ENCODE measurements around the gene CCNG2.
A peak's percentile ranks its signal among the peaks of the same experiment; 100 is the strongest.

Gene CCNG2

DNA sequence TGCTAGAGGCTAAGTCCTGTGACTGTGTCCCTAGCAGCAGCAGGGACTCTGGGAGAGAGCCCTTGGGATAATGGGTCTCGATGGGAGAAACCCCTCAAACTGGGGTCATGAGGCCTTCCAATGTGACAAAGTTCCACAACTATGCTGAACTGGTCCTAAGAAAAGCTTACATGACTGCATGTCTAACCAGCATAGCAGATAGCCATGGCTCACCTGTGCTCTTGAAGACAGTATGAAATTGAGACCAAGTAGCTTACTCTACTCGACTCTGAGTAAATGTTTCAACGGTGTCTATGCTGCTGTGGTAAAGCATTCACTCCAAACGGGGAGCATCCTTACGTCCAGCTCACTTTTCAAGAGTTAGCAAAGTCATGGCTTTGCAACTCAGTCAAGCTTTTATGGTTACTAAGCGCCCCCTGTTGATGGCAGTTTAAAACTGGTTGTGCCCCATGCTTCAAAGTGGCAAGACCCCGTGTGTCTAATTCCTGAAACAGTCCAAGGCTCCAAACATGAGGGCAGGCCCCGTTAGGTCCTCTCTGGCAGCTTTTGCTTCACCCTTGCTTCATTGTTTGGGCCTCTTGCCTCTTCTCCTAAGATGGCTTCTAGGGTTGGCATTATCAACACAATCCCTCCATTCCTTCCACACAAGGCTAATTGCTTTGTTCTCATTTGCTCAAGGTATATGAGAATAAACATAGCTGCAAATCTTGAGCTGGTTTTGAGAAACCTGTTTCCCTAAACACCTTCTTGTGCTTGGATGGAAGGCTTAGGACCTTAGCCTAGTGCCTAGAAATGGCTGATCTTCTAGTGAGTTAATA is 46.6 kb downstream of the CCNG2 start:
- no peak for TF ChIP-seq ZFP30 (CRISPR knock-in tag; IDR thresholded peaks at IDR 0.05)
- no peak for TF ChIP-seq ZFP3 (CRISPR knock-in tag; IDR thresholded peaks at IDR 0.05)
- TF ChIP-seq ZC3H10 (CRISPR knock-in tag; IDR thresholded peaks at IDR 0.05) = no peak
- TF ChIP-seq TCF4 (CRISPR knock-in tag; IDR thresholded peaks at IDR 0.05; ENCODE audit: borderline replicate concordance) = no peak
- TF ChIP-seq, protein P1, sequence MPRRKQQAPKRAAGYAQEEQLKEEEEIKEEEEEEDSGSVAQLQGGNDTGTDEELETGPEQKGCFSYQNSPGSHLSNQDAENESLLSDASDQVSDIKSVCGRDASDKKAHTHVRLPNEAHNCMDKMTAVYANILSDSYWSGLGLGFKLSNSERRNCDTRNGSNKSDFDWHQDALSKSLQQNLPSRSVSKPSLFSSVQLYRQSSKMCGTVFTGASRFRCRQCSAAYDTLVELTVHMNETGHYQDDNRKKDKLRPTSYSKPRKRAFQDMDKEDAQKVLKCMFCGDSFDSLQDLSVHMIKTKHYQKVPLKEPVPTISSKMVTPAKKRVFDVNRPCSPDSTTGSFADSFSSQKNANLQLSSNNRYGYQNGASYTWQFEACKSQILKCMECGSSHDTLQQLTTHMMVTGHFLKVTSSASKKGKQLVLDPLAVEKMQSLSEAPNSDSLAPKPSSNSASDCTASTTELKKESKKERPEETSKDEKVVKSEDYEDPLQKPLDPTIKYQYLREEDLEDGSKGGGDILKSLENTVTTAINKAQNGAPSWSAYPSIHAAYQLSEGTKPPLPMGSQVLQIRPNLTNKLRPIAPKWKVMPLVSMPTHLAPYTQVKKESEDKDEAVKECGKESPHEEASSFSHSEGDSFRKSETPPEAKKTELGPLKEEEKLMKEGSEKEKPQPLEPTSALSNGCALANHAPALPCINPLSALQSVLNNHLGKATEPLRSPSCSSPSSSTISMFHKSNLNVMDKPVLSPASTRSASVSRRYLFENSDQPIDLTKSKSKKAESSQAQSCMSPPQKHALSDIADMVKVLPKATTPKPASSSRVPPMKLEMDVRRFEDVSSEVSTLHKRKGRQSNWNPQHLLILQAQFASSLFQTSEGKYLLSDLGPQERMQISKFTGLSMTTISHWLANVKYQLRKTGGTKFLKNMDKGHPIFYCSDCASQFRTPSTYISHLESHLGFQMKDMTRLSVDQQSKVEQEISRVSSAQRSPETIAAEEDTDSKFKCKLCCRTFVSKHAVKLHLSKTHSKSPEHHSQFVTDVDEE (CRISPR knock-in tag; IDR thresholded peaks at IDR 0.05) = no peak
- TF ChIP-seq ARNTL (CRISPR knock-in tag; IDR thresholded peaks at IDR 0.05; ENCODE audit: borderline replicate concordance, low read depth) = no peak
- TF ChIP-seq, protein P2, sequence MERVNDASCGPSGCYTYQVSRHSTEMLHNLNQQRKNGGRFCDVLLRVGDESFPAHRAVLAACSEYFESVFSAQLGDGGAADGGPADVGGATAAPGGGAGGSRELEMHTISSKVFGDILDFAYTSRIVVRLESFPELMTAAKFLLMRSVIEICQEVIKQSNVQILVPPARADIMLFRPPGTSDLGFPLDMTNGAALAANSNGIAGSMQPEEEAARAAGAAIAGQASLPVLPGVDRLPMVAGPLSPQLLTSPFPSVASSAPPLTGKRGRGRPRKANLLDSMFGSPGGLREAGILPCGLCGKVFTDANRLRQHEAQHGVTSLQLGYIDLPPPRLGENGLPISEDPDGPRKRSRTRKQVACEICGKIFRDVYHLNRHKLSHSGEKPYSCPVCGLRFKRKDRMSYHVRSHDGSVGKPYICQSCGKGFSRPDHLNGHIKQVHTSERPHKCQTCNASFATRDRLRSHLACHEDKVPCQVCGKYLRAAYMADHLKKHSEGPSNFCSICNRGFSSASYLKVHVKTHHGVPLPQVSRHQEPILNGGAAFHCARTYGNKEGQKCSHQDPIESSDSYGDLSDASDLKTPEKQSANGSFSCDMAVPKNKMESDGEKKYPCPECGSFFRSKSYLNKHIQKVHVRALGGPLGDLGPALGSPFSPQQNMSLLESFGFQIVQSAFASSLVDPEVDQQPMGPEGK (CRISPR knock-in tag; IDR thresholded peaks at IDR 0.05; ENCODE audit: borderline replicate concordance) = no peak
- TF ChIP-seq GLIS3 (CRISPR knock-in tag; IDR thresholded peaks at IDR 0.05) = no peak
- TF ChIP-seq ZNF8 (CRISPR knock-in tag; IDR thresholded peaks at IDR 0.05) = no peak
- no peak for TF ChIP-seq BACH2 (CRISPR knock-in tag; IDR thresholded peaks at IDR 0.05; ENCODE audit: borderline replicate concordance)
- TF ChIP-seq, protein P3, sequence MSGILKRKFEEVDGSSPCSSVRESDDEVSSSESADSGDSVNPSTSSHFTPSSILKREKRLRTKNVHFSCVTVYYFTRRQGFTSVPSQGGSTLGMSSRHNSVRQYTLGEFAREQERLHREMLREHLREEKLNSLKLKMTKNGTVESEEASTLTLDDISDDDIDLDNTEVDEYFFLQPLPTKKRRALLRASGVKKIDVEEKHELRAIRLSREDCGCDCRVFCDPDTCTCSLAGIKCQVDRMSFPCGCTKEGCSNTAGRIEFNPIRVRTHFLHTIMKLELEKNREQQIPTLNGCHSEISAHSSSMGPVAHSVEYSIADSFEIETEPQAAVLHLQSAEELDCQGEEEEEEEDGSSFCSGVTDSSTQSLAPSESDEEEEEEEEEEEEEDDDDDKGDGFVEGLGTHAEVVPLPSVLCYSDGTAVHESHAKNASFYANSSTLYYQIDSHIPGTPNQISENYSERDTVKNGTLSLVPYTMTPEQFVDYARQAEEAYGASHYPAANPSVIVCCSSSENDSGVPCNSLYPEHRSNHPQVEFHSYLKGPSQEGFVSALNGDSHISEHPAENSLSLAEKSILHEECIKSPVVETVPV (CRISPR knock-in tag; IDR thresholded peaks at IDR 0.05) = no peak
- no peak for TF ChIP-seq ESRRG (CRISPR knock-in tag; IDR thresholded peaks at IDR 0.05)
- peak; percentile 95 for ATAC-seq

DNA sequence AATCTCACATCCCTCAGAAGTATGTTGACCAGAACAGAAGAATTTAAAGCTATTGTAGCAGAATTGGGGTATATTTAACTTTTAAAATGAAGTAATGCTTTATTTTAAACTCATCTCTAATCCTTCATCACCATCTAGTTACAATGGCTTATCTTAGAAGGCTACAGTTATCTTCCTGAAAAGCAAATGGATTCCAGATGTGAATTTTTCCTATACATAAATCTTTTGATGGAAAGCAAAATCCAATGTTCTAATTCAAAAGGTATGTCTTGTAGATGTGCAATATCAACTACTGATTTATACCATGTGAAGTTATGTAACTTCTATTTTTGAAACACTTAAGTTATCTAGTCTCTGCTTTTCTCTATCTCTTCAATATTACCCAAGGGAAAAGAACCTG is 47.6 kb downstream of the CCNG2 start:
- TF ChIP-seq ZNF565 (CRISPR knock-in tag; conservative IDR thresholded peaks at IDR 0.05; ENCODE audit: low read depth) = no peak
- no peak for TF ChIP-seq GLIS3 (CRISPR knock-in tag; IDR thresholded peaks at IDR 0.05)
- no peak for TF ChIP-seq ZC3H10 (CRISPR knock-in tag; IDR thresholded peaks at IDR 0.05)
- no peak for TF ChIP-seq ZNF8 (CRISPR knock-in tag; IDR thresholded peaks at IDR 0.05)
- no peak for TF ChIP-seq PPARA (CRISPR knock-in tag; IDR thresholded peaks at IDR 0.05; ENCODE audit: borderline replicate concordance)
- no peak for TF ChIP-seq ZFP30 (CRISPR knock-in tag; IDR thresholded peaks at IDR 0.05)
- TF ChIP-seq ISL1 (CRISPR knock-in tag; IDR thresholded peaks at IDR 0.05) = no peak
- TF ChIP-seq, protein P3 (CRISPR knock-in tag; IDR thresholded peaks at IDR 0.05) = no peak
- TF ChIP-seq, protein P2 (CRISPR knock-in tag; IDR thresholded peaks at IDR 0.05; ENCODE audit: borderline replicate concordance) = no peak
- no peak for TF ChIP-seq TCF4 (CRISPR knock-in tag; IDR thresholded peaks at IDR 0.05; ENCODE audit: borderline replicate concordance)
- TF ChIP-seq, protein P4, sequence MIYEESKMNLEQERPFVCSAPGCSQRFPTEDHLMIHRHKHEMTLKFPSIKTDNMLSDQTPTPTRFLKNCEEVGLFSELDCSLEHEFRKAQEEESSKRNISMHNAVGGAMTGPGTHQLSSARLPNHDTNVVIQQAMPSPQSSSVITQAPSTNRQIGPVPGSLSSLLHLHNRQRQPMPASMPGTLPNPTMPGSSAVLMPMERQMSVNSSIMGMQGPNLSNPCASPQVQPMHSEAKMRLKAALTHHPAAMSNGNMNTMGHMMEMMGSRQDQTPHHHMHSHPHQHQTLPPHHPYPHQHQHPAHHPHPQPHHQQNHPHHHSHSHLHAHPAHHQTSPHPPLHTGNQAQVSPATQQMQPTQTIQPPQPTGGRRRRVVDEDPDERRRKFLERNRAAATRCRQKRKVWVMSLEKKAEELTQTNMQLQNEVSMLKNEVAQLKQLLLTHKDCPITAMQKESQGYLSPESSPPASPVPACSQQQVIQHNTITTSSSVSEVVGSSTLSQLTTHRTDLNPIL (CRISPR knock-in tag; IDR thresholded peaks at IDR 0.05; ENCODE audit: low read depth) = no peak
- TF ChIP-seq BACH2 (CRISPR knock-in tag; IDR thresholded peaks at IDR 0.05; ENCODE audit: borderline replicate concordance) = no peak
- no peak for TF ChIP-seq ARNTL (CRISPR knock-in tag; IDR thresholded peaks at IDR 0.05; ENCODE audit: borderline replicate concordance, low read depth)
- no peak for TF ChIP-seq ZFP3 (CRISPR knock-in tag; IDR thresholded peaks at IDR 0.05)
- no peak for TF ChIP-seq OSR1 (CRISPR knock-in tag; IDR thresholded peaks at IDR 0.05)
- TF ChIP-seq ESRRG (CRISPR knock-in tag; IDR thresholded peaks at IDR 0.05) = no peak
- no peak for TF ChIP-seq RARB (CRISPR knock-in tag; IDR thresholded peaks at IDR 0.05)
- ATAC-seq = no peak
